DND-41 (cell line): ENCODE data around the gene OR9A2.

Experiments
- ATAC-seq: fragments of 200-7000 bp; cut with Tn5 transposase; 3 replicates; pipeline ENCODE4 v1.9.1; 2021; ENCODE audit warnings: low read depth; ENCODE audit not compliant: insufficient read depth
- DNase-seq: peaks from one replicate; pipeline ENCODE4 v3.0.0-alpha.2; 2020
- H2AFZ ChIP-seq: 2 replicates; pipeline ENCODE4 v1.6.0; 2012; ENCODE audit warnings: low read depth, low read length
- H3K27ac ChIP-seq: 2 replicates; pipeline ENCODE4 v1.5.1; 2012; ENCODE audit warnings: low read length, inconsistent platforms
- H3K27me3 ChIP-seq: fragments of 200-600 bp; sonication (generic); 2 replicates; pipeline ENCODE4 v1.6.0; 2012; ENCODE audit warnings: low read length, mild to moderate bottlenecking, inconsistent platforms; ENCODE audit not compliant: insufficient read depth, poor library complexity
- H3K36me3 ChIP-seq: 2 replicates; pipeline ENCODE4 v1.5.1; 2012; ENCODE audit warnings: low read length, inconsistent platforms; ENCODE audit not compliant: insufficient read depth
- H3K4me1 ChIP-seq: 2 replicates; pipeline ENCODE4 v1.5.1; 2012; ENCODE audit warnings: mild to moderate bottlenecking, low read length; ENCODE audit not compliant: insufficient read depth
- H3K4me2 ChIP-seq: 2 replicates; pipeline ENCODE4 v1.6.0; 2012; ENCODE audit warnings: mild to moderate bottlenecking, moderate library complexity, low read length, inconsistent platforms; ENCODE audit not compliant: insufficient read depth
- H3K4me3 ChIP-seq, 2 experiments: fragments of 200-600 bp in 1 of 2; shearing (Covaris generic) in 1 of 2; 2 replicates each; pipeline ENCODE4 v1.5.1; 2012 to 2016; ENCODE audit warnings: inconsistent platforms in 2 of 2, low read length in 2 of 2, mild to moderate bottlenecking in 2 of 2, low read depth in 1 of 2, moderate library complexity in 1 of 2
- H3K79me2 ChIP-seq: 2 replicates; pipeline ENCODE4 v1.6.0; 2012; ENCODE audit warnings: low read length, inconsistent platforms; ENCODE audit not compliant: insufficient read depth
- H3K9ac ChIP-seq: 2 replicates; pipeline ENCODE4 v1.6.0; 2012; ENCODE audit warnings: low read depth, mild to moderate bottlenecking, inconsistent platforms, low read length, moderate library complexity
- H3K9me3 ChIP-seq: 2 replicates; pipeline ENCODE4 v1.5.1; 2012; ENCODE audit warnings: low read length, moderate library complexity, mild to moderate bottlenecking, inconsistent platforms; ENCODE audit not compliant: insufficient read depth, severe bottlenecking
- H4K20me1 ChIP-seq: 2 replicates; pipeline ENCODE4 v1.6.0; 2012; ENCODE audit warnings: low read length; ENCODE audit not compliant: insufficient read depth
- CTCF ChIP-seq: IDR thresholded peaks from 2 replicates; pipeline ENCODE4 v1.5.1; 2012; ENCODE audit warnings: borderline replicate concordance, low read length, moderate library complexity, mild to moderate bottlenecking; ENCODE audit not compliant: poor library complexity, severe bottlenecking; ENCODE audit errors: extremely low read depth
- EZH2 ChIP-seq: IDR thresholded peaks from 3 replicates; pipeline ENCODE4 v1.6.1; 2012; ENCODE audit warnings: borderline replicate concordance, low read depth, mild to moderate bottlenecking, moderate library complexity, low read length, inconsistent platforms; ENCODE audit not compliant: severe bottlenecking

OR9A2 gene

GRCh38 chr7:143048827-143049226 is 21.9 kb upstream of the OR9A2 start:
- Histone ChIP-seq H3K27ac (no peak overlapping the region), H4K20me1 (no peaks in the 10 kb centered on the region), H3K36me3 (no peaks in the 10 kb centered on the region), H3K27me3 (no peaks in the 10 kb centered on the region), H3K9me3 (no peaks in the 10 kb centered on the region), H2AFZ (no peak overlapping the region), H3K4me3 (no peak overlapping the region), H3K9ac (no peak overlapping the region), H3K79me2 (no peaks in the 10 kb centered on the region), H3K4me1 (no peaks in the 10 kb centered on the region), H3K4me2 (no peak overlapping the region)
- TF ChIP-seq CTCF (no peak), EZH2 (no peak)
- no peak for ATAC-seq
- no peak for DNase-seq

- H3K79me2 ChIP-seq, result no peaks in the 10 kb centered on the region
- H2AFZ ChIP-seq, result no peak overlapping the region
- no peak overlapping the region for H3K4me2 ChIP-seq
- no peaks in the 10 kb centered on the region for H3K9me3 ChIP-seq
- ATAC-seq (no peak), DNase-seq (no peak)
- H3K27me3 ChIP-seq, result no peaks in the 10 kb centered on the region
- H3K4me3 ChIP-seq, result no peak overlapping the region
- H4K20me1 ChIP-seq, result no peaks in the 10 kb centered on the region
- TF ChIP-seq CTCF, result no peak
- TF ChIP-seq EZH2, result no peak
- H3K4me1 ChIP-seq, result no peaks in the 10 kb centered on the region
- no peak overlapping the region for H3K9ac ChIP-seq
- no peaks in the 10 kb centered on the region for H3K36me3 ChIP-seq
- no peak overlapping the region for H3K27ac ChIP-seq
Measured at GRCh38 chr7:143047326-143047725, 20.4 kb upstream of the OR9A2 start.

GRCh38 chr7:143046426-143046851 is 19.5 kb upstream of the OR9A2 start:
- Histone ChIP-seq H3K27me3 (no peaks in the 10 kb centered on the region), H3K79me2 (no peaks in the 10 kb centered on the region), H3K9me3 (no peaks in the 10 kb centered on the region), H3K27ac (no peak overlapping the region), H3K4me1 (no peaks in the 10 kb centered on the region), H4K20me1 (no peaks in the 10 kb centered on the region), H3K9ac (no peak overlapping the region), H3K4me3 (no peak overlapping the region), H3K36me3 (no peaks in the 10 kb centered on the region), H2AFZ (no peak overlapping the region), H3K4me2 (no peak overlapping the region)
- ATAC-seq, result no peak
- TF ChIP-seq CTCF (no peak), EZH2 (no peak)
- DNase-seq, result no peak

- ATAC-seq, result no peak
- no peaks in the 10 kb centered on the region for H3K9me3 ChIP-seq
- no peaks in the 10 kb centered on the region for H4K20me1 ChIP-seq
- H3K36me3 ChIP-seq, result no peaks in the 10 kb centered on the region
- no peak overlapping the region for H3K4me2 ChIP-seq
- H3K4me1 ChIP-seq, result no peaks in the 10 kb centered on the region
- H3K27ac ChIP-seq, result no peak overlapping the region
- no peaks in the 10 kb centered on the region for H3K27me3 ChIP-seq
- no peak for DNase-seq
- no peak overlapping the region for H3K4me3 ChIP-seq
- no peak overlapping the region for H3K9ac ChIP-seq
- H3K79me2 ChIP-seq, result no peaks in the 10 kb centered on the region
- H2AFZ ChIP-seq, result no peak overlapping the region
- TF ChIP-seq CTCF (no peak), EZH2 (no peak)
Measured at GRCh38 chr7:143043391-143043790, 16.5 kb upstream of the OR9A2 start.
